HG03064 (cell line): ENCODE data around the gene ZNF586.
"Not testable (repeated sequence)": the region's sequence is repeated elsewhere in the genome, so short reads cannot be mapped to it uniquely, and the experiment has no call there.

ENCODE experiments used
- ATAC-seq: cut with Tn5 transposase; IDR thresholded peaks from one replicate; pipeline ENCODE4 v1.9.1; 2021; ENCODE audit warnings: low read depth; ENCODE audit not compliant: unreplicated experiment

The ZNF586 gene

DNA sequence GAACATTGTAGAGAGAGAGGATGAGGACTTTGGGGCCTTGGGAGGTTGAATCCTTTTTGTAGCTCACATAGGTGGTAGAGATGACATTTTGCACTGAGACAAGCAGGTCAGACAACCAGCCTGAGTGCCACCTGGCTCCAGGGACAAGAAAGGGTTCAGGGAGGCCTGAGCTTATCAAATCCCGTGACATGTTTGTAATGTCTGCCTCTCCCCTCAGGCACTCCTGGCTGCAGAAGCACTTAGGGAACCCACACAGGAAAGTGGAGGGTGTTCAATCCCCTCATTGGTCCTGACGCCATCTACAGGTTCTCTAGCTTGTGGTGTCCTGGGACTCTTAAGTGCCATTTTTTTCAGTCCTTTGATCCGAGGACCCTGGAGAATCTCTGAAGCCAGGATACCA lies 51.6 kb downstream of the ZNF586 start:
- ATAC-seq = not testable (repeated sequence)

GRCh38 chr19:57821501-57821900 lies 52.0 kb downstream of the ZNF586 start:
- not testable (repeated sequence) for ATAC-seq

- ATAC-seq = not testable (repeated sequence)
Measured at GRCh38 chr19:57823155-57823554, 53.7 kb downstream of the ZNF586 start.

DNA sequence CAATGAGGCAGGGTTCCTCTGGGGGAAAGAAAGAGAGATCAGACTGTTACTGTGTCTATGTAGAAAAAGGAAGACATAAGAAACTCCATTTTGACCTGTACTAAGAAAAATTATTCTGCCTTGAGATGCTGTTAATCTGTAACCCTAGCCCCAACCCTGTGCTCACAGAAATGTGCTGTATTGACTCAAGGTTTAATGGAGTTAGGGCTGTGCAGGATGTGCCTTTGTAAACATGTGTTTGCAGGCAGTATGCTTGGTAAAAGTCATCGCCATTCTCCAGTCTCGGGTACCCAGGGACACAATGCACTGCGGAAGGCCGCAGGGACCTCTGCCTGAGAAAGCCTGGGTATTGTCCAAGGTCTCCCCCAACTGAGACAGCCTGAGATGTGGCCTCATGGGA lies 54.1 kb downstream of the ZNF586 start:
- ATAC-seq = not testable (repeated sequence)

- no peak for ATAC-seq
Measured at GRCh38 chr19:57825511-57825910, 56.0 kb downstream of the ZNF586 start.

GRCh38 chr19:57829316-57829715 lies 59.8 kb downstream of the ZNF586 start:
- no peak for ATAC-seq

- no peak for ATAC-seq
Measured at GRCh38 chr19:57830071-57830602, 60.7 kb downstream of the ZNF586 start, which contains the start of gene ZNF587B. Gene ZNF587B, plus strand, starts transcription at chr19:57830299. Its CDS starts 230 bp downstream, at chr19:57830529.
